Central memory CD8-positive, alpha-beta T cell (primary cell): ENCODE measurements around the gene FLVCR2.

Source experiments
- ATAC-seq: fragments of 150-1000 bp; cut with Tn5 transposase; replicated peaks from 2 replicates; pipeline ENCODE4 v1.10.0; 2022; ENCODE audit warnings: mild to moderate bottlenecking, moderate FRiP score, moderate number of reproducible peaks; ENCODE audit not compliant: poor library complexity, severe bottlenecking; ENCODE audit errors: extremely low read depth
- DNase-seq, 2 donors: peaks; one replicate each; pipeline ENCODE4 v3.0.0; 2021; ENCODE audit warnings: low spot score in 2 of 2
- H3K27ac Mint-ChIP-seq: one replicate; pipeline ENCODE4 v1.8.0; 2022; ENCODE audit warnings: low read depth, mild to moderate bottlenecking, moderate library complexity, mixed read lengths
- H3K27me3 Mint-ChIP-seq: one replicate; pipeline ENCODE4 v1.8.0; 2022; ENCODE audit warnings: mixed read lengths
- H3K36me3 Mint-ChIP-seq: one replicate; pipeline ENCODE4 v1.8.0; 2022; ENCODE audit warnings: mild to moderate bottlenecking, moderate library complexity, mixed read lengths; ENCODE audit not compliant: insufficient read depth
- H3K4me1 Mint-ChIP-seq: one replicate; pipeline ENCODE4 v1.8.0; 2022; ENCODE audit warnings: mixed read lengths
- H3K4me3 Mint-ChIP-seq: one replicate; pipeline ENCODE4 v1.8.0; 2022; ENCODE audit warnings: mild to moderate bottlenecking, moderate library complexity, mixed read lengths
- H3K9me3 Mint-ChIP-seq: one replicate; pipeline ENCODE4 v1.8.0; 2022; ENCODE audit warnings: mixed read lengths

FLVCR2 gene

GRCh38 chr14:75607044-75607443 lies 28.6 kb downstream of the FLVCR2 start:
- Mint-ChIP-seq H3K4me1 (no peaks in the 10 kb centered on the region), H3K27ac (no peak overlapping the region), H3K9me3 (no peaks in the 10 kb centered on the region), H3K4me3 (no peak overlapping the region), H3K27me3 (no peaks in the 10 kb centered on the region), H3K36me3 (peaks cover 2% of the 10 kb centered on the region)
- DNase-seq (no peak), ATAC-seq (no peak)

DNA sequence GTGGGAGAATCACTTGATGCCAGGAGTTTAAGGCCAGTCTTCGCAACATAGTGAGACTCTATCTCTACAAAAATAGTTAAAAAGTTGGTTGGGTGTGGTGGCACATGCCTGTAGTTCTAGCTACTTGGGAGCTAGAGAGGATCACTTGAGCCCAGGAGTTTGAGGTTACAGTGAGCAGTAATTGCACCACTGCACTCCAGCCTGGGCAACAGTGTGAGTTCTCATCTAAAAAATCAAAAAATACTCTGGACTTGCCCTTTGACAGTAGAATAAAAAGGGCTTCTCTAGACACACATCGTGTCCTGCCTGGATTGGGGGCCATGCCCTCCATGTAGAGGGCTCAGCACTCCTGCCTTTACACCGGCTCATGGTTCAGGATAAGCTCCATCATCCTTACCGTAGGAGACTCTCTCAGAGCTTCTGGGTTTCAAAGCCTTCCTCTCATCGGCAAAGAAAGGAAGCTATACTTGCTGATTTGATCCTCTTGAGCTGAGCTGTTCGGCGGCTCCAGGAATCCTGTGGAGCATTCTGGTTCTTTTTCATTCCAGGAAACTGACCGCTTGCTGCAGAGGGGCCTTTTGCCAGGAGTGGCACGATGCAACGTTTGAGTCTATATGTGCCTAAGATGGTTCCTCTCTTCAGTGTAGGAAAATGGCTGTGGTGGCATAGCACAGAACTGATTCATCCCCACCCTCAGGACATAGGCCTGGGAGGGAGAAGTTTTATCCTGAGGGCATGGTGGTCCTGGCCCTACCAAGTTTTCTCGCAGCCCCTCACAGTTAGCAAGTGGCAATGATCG lies 29.6 kb downstream of the FLVCR2 start:
- Mint-ChIP-seq H3K4me1 (no peaks in the 10 kb centered on the region), H3K27me3 (no peaks in the 10 kb centered on the region), H3K9me3 (no peaks in the 10 kb centered on the region), H3K27ac (no peak overlapping the region), H3K4me3 (no peak overlapping the region), H3K36me3 (peaks cover 2% of the 10 kb centered on the region)
- DNase-seq (no peak), ATAC-seq (no peak)

- Mint-ChIP-seq H3K27me3 (no peaks in the 10 kb centered on the region), H3K9me3 (no peaks in the 10 kb centered on the region), H3K4me1 (no peaks in the 10 kb centered on the region), H3K4me3 (no peak overlapping the region), H3K27ac (no peak overlapping the region), H3K36me3 (peaks cover 2% of the 10 kb centered on the region)
- ATAC-seq (no peak), DNase-seq (no peak)
Observed at GRCh38 chr14:75609116-75609515, 30.7 kb downstream of the FLVCR2 start.

- no peaks in the 10 kb centered on the region for H3K4me1 Mint-ChIP-seq
- ATAC-seq, result no peak
- no peaks in the 10 kb centered on the region for H3K27me3 Mint-ChIP-seq
- H3K9me3 Mint-ChIP-seq, result no peaks in the 10 kb centered on the region
- H3K27ac Mint-ChIP-seq, result no peak overlapping the region
- no peak overlapping the region for H3K4me3 Mint-ChIP-seq
- H3K36me3 Mint-ChIP-seq, result peaks cover 2% of the 10 kb centered on the region
- DNase-seq, result no peak
Observed at GRCh38 chr14:75609606-75610475, 31.4 kb downstream of the FLVCR2 start.

DNA sequence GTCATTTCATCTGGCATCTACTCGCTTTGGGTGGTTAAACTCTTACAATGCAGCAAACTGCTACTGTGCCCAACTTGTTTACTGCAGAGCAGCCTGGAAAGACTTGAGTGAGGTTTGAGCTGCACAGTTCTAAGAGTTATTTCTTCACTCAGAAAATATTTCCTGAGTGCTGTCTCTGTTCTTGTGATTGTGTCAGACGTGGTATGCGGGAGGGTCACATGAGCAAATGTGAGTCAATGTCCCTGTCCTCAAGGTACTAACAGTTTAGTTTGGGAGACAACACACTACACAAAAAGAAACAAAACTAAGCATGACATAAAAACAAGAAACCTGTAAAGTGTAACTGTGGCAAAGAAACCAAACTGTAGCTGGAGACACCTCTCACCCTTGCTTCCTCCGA lies 32.4 kb downstream of the FLVCR2 start:
- DNase-seq, result no peak
- Mint-ChIP-seq H3K27me3 (no peaks in the 10 kb centered on the region), H3K36me3 (peaks cover 2% of the 10 kb centered on the region), H3K4me1 (no peaks in the 10 kb centered on the region), H3K4me3 (no peak overlapping the region), H3K9me3 (no peaks in the 10 kb centered on the region), H3K27ac (no peak overlapping the region)
- no peak for ATAC-seq

DNA sequence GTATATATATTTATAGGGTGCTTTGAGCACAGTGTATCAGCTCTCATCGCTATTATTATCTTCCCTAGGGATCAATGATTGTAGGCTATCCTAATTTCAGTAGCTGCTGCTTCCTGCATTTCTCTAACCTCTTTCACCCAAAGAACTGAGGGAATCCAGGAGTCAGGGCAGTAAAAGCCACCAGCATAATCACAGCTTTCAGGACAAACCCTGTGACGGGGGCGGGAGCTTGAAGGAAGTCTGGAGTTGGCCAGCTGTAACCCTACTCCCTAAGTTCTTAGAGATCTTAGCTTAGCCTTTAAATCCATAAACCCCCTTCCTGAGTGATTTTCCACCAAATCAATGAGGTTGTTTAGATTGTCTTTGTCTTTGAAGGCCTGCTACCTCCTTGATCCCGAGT lies 33.7 kb downstream of the FLVCR2 start:
- no peak for ATAC-seq
- no peak overlapping the region for H3K27ac Mint-ChIP-seq
- peaks cover 2% of the 10 kb centered on the region for H3K36me3 Mint-ChIP-seq
- no peaks in the 10 kb centered on the region for H3K9me3 Mint-ChIP-seq
- H3K4me1 Mint-ChIP-seq, result no peaks in the 10 kb centered on the region
- no peak overlapping the region for H3K4me3 Mint-ChIP-seq
- DNase-seq, result no peak
- no peaks in the 10 kb centered on the region for H3K27me3 Mint-ChIP-seq

DNA sequence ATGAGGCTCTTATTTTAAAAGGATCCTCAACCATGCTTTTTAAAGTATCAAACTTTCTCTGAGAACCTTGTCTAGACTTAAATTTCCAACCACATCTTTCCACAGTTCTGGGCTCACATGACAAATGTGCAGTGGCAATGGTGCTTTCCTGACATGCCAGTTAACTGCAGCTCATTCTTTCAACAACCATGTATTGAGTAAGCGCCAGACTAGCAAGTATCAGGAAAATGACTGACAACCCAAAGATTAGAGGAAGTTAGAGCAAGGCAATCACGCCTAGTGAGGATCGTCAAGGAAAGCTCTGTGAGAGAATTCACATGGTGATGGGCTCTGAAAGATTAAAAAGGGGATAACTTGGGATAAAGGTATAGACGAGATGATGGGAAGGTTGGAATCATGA lies 35.8 kb downstream of the FLVCR2 start:
- H3K4me3 Mint-ChIP-seq, result no peak overlapping the region
- H3K27ac Mint-ChIP-seq, result no peak overlapping the region
- ATAC-seq, result no peak
- no peaks in the 10 kb centered on the region for H3K9me3 Mint-ChIP-seq
- no peaks in the 10 kb centered on the region for H3K4me1 Mint-ChIP-seq
- no peak for DNase-seq
- peaks cover 2% of the 10 kb centered on the region for H3K36me3 Mint-ChIP-seq
- no peaks in the 10 kb centered on the region for H3K27me3 Mint-ChIP-seq

DNA sequence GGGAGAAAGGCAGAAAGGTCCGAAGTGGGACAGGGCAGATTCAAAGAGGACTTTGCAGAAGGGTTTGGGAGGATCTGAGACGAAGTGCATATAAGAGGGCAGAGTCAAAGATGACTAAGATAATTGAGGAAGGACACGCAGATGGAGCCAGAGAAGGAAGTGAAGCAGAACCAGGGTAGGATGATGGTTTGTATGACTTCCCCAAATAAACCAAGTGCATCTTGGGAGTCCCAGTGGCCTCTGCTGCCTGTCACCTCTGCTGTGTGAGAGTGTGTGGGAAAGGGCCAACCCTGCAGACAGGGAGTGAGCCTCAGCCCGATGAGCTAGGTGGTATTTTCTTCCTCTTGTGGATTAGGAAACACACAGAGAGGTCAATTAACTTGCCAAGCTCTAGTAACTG lies 36.8 kb downstream of the FLVCR2 start:
- Mint-ChIP-seq H3K36me3 (peaks cover 2% of the 10 kb centered on the region), H3K4me1 (no peaks in the 10 kb centered on the region), H3K27ac (peak overlapping the region; percentile 0), H3K9me3 (no peaks in the 10 kb centered on the region), H3K27me3 (no peaks in the 10 kb centered on the region), H3K4me3 (no peak overlapping the region)
- ATAC-seq (no peak), DNase-seq (no peak)

DNA sequence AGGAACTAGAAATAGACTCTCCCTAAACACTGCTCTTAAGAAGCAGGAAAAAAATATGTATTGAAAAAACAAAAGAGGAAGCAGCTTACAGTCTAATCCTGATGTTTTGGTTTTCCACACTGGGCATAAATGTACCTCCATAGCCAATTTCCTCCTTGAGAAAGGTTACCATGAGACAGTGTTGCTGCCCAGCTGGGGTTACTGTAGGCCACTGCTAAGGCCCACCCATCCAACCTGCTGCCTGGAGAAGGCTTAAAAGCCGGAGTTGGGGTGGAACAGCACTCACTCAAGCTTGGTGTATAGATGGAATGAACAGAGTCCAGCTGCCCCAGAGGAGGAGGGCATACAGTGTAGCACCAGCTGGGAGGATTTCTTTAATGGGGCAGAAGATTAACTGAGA lies 41.1 kb downstream of the FLVCR2 start:
- no peaks in the 10 kb centered on the region for H3K36me3 Mint-ChIP-seq
- no peaks in the 10 kb centered on the region for H3K27me3 Mint-ChIP-seq
- no peak overlapping the region for H3K27ac Mint-ChIP-seq
- ATAC-seq, result no peak
- H3K4me1 Mint-ChIP-seq, result no peaks in the 10 kb centered on the region
- no peak overlapping the region for H3K4me3 Mint-ChIP-seq
- H3K9me3 Mint-ChIP-seq, result no peaks in the 10 kb centered on the region
- DNase-seq, result no peak

- Mint-ChIP-seq H3K4me1 (no peaks in the 10 kb centered on the region), H3K27ac (no peak overlapping the region)
- no peak for DNase-seq
Observed at GRCh38 chr14:75625034-75625433, 46.6 kb downstream of the FLVCR2 start.

DNA sequence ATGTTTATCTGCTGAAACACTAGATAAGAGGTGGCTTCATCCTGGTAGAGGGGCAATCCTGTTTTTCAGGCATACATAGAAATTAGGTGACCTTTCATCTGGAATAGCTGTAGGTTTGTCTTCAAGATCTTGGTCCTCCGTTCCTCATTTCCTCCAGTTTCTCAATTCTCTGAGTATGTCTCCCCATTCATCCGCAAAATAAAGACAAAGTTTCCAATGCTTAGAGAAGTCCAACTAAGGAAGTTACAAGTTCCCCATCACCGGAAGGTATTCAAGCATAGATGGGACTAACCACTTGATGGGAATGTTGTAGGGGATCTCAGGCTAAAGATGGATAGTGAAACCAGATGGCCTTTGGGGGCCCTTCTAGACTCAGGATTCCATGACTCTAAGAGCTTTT lies 48.0 kb downstream of the FLVCR2 start:
- ATAC-seq, result no peak
- no peak overlapping the region for H3K27ac Mint-ChIP-seq
- H3K4me1 Mint-ChIP-seq, result no peaks in the 10 kb centered on the region
- H3K36me3 Mint-ChIP-seq, result no peaks in the 10 kb centered on the region
- H3K27me3 Mint-ChIP-seq, result no peaks in the 10 kb centered on the region
- no peak for DNase-seq
- H3K9me3 Mint-ChIP-seq, result no peaks in the 10 kb centered on the region
- H3K4me3 Mint-ChIP-seq, result no peak overlapping the region

More at GRCh38 chr14:75625034-75625433, 46.6 kb downstream of the FLVCR2 start:
- Mint-ChIP-seq H3K9me3 (no peaks in the 10 kb centered on the region), H3K4me3 (no peak overlapping the region), H3K27me3 (no peaks in the 10 kb centered on the region), H3K36me3 (no peaks in the 10 kb centered on the region)
- no peak for ATAC-seq

DNA sequence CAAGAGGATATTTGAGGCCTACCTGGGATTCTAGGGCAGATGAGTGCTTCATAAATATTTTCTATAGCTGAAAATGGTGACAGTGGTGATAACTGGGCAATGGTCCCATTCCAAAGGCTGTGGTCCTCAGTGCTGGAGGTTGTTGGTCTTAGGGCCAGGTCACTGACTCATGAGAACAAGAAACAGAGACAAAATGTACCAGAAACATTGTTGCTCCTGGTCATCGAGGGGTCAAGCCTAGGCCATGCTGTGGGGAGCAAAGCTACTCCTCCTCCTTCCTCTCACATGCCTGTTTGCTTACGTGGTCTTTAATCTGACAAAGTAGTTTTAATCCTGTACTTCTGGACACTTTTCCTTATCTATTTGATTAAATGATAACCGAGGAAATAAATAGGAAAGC lies 48.4 kb downstream of the FLVCR2 start:
- ATAC-seq (no peak), DNase-seq (no peak)
- Mint-ChIP-seq H3K9me3 (no peaks in the 10 kb centered on the region), H3K27ac (no peak overlapping the region), H3K36me3 (no peaks in the 10 kb centered on the region), H3K4me1 (no peaks in the 10 kb centered on the region), H3K4me3 (no peak overlapping the region), H3K27me3 (no peaks in the 10 kb centered on the region)

DNA sequence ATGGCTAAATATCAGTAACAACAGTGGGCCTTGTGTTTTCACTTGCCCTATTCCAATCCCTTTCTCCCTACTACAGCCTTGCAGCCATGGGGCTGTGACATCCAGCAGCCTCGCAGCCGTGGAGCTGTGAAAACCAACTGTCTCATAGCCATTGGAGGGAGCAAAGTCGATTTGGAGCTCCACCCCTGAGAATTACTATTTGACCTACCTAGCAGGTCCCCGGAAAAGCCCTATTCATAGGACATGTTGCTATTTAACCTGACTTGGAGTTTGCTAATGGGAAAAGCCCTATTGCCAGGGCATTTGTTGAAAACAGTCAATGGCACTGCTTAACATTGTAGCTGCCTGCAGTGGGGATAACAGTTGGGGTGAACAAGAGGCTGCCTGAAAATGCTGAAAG lies 49.0 kb downstream of the FLVCR2 start:
- Mint-ChIP-seq H3K9me3 (no peaks in the 10 kb centered on the region), H3K27me3 (no peaks in the 10 kb centered on the region), H3K4me3 (no peak overlapping the region), H3K4me1 (no peaks in the 10 kb centered on the region), H3K36me3 (no peaks in the 10 kb centered on the region), H3K27ac (no peak overlapping the region)
- DNase-seq, result no peak
- ATAC-seq, result no peak
